HL-60 (cell line): Measurements from ENCODE around the gene FAM98B.

Source experiments
- DNase-seq, 2 experiments: peaks; one replicate each; pipeline ENCODE4 v3.0.0-alpha.2; 2010 to 2020; ENCODE audit warnings: low read depth in 1 of 2, low spot score in 1 of 2
- H3K27ac ChIP-seq: fragments of 250-450 bp; sonication (Bioruptor Pico); replicated peaks from 2 replicates; pipeline ENCODE4 v1.5.1; 2020; ENCODE audit warnings: mild to moderate bottlenecking, moderate library complexity
- H3K27me3 ChIP-seq: fragments of 250-450 bp; sonication (Bioruptor Pico); 2 replicates; pipeline ENCODE4 v1.5.1; 2021; ENCODE audit warnings: mild to moderate bottlenecking, moderate library complexity; ENCODE audit not compliant: insufficient read depth, poor library complexity, severe bottlenecking
- H3K4me3 ChIP-seq: replicated peaks from 2 replicates; pipeline ENCODE4 v1.5.1; 2011; ENCODE audit warnings: mild to moderate bottlenecking, control low read depth, low read length; ENCODE audit not compliant: insufficient read depth
- GABPA ChIP-seq: IDR thresholded peaks from 2 replicates; pipeline ENCODE4 v1.6.1; 2012; ENCODE audit warnings: low read depth
- POLR2AphosphoS5 ChIP-seq: IDR thresholded peaks from 2 replicates; pipeline ENCODE4 v1.6.1; 2012; ENCODE audit warnings: low read depth
- REST ChIP-seq: IDR thresholded peaks from 2 replicates; pipeline ENCODE4 v1.6.1; 2012; ENCODE audit warnings: low read depth; ENCODE audit not compliant: insufficient replicate concordance
- SPI1 ChIP-seq: IDR thresholded peaks from 2 replicates; pipeline ENCODE4 v1.6.1; 2012; ENCODE audit warnings: low read depth, mild to moderate bottlenecking, borderline replicate concordance
- TF ChIP-seq, protein P1 (sequence below): IDR thresholded peaks from one replicate; pipeline ENCODE4 v1.5.1; 2011; ENCODE audit warnings: low read length, control low read depth, inconsistent platforms; ENCODE audit not compliant: insufficient read depth

Gene FAM98B

GRCh38 chr15:38533926-38534325 lies 80.0 kb downstream of the FAM98B start:
- DNase-seq, result no peak
- TF ChIP-seq GABPA (no peak), SPI1 (no peak), REST (no peak), POLR2AphosphoS5 (no peak)
- TF ChIP-seq, protein P1, sequence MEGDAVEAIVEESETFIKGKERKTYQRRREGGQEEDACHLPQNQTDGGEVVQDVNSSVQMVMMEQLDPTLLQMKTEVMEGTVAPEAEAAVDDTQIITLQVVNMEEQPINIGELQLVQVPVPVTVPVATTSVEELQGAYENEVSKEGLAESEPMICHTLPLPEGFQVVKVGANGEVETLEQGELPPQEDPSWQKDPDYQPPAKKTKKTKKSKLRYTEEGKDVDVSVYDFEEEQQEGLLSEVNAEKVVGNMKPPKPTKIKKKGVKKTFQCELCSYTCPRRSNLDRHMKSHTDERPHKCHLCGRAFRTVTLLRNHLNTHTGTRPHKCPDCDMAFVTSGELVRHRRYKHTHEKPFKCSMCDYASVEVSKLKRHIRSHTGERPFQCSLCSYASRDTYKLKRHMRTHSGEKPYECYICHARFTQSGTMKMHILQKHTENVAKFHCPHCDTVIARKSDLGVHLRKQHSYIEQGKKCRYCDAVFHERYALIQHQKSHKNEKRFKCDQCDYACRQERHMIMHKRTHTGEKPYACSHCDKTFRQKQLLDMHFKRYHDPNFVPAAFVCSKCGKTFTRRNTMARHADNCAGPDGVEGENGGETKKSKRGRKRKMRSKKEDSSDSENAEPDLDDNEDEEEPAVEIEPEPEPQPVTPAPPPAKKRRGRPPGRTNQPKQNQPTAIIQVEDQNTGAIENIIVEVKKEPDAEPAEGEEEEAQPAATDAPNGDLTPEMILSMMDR, result no peak
- Histone ChIP-seq H3K27me3 (peaks cover 3% of the 10 kb centered on the region), H3K27ac (no peak overlapping the region), H3K4me3 (no peak overlapping the region)

DNA sequence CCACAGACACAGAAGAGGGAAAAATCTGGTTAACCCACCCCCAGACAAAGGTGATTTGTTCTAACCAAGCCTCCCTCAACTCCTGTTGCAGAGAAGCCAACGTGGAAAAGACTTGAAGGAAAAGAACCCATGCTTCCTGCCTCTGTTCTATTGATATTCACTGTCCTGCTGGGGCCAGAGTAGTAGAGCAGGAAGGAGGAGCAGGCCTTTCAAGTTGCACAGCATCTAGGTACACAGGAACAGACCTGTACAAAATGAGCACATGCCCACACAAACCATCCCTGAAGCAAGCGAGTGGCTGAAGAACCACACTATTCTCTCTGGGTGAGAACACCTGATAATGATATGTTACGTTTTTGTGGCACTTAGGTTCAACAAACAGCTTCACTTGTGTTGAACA lies 80.8 kb downstream of the FAM98B start:
- DNase-seq, result no peak
- Histone ChIP-seq H3K4me3 (no peak overlapping the region), H3K27me3 (peaks cover 3% of the 10 kb centered on the region), H3K27ac (no peak overlapping the region)
- no peak for TF ChIP-seq SPI1
- TF ChIP-seq GABPA, result no peak
- TF ChIP-seq, protein P1, result no peak

- TF ChIP-seq GABPA (no peak), SPI1 (no peak)
- no peak for DNase-seq
- no peak overlapping the region for H3K27ac ChIP-seq
Observed at GRCh38 chr15:38535491-38536200, 81.7 kb downstream of the FAM98B start.

GRCh38 chr15:38536201-38536676 lies 82.3 kb downstream of the FAM98B start:
- DNase-seq, result no peak
- TF ChIP-seq, protein P1, result no peak
- TF ChIP-seq SPI1 (no peak), GABPA (no peak), POLR2AphosphoS5 (no peak), REST (no peak)
- H3K4me3 ChIP-seq, result no peak overlapping the region
- no peaks in the 10 kb centered on the region for H3K27me3 ChIP-seq
- H3K27ac ChIP-seq, result no peak overlapping the region

More at GRCh38 chr15:38535491-38536200, 81.7 kb downstream of the FAM98B start:
- Histone ChIP-seq H3K4me3 (no peak overlapping the region), H3K27me3 (peaks cover 3% of the 10 kb centered on the region)
